SH-SY5Y (cell line): ENCODE results near the gene CLK2.

ENCODE experiments used
- GATA2 ChIP-seq: IDR thresholded peaks from 2 replicates; pipeline ENCODE4 v1.6.1; 2011; ENCODE audit warnings: mild to moderate bottlenecking, low read depth, low read length
- GATA3 ChIP-seq: IDR thresholded peaks from 2 replicates; pipeline ENCODE4 v1.6.1; 2011; ENCODE audit warnings: low read depth, mild to moderate bottlenecking, low read length, moderate library complexity

The CLK2 gene

DNA sequence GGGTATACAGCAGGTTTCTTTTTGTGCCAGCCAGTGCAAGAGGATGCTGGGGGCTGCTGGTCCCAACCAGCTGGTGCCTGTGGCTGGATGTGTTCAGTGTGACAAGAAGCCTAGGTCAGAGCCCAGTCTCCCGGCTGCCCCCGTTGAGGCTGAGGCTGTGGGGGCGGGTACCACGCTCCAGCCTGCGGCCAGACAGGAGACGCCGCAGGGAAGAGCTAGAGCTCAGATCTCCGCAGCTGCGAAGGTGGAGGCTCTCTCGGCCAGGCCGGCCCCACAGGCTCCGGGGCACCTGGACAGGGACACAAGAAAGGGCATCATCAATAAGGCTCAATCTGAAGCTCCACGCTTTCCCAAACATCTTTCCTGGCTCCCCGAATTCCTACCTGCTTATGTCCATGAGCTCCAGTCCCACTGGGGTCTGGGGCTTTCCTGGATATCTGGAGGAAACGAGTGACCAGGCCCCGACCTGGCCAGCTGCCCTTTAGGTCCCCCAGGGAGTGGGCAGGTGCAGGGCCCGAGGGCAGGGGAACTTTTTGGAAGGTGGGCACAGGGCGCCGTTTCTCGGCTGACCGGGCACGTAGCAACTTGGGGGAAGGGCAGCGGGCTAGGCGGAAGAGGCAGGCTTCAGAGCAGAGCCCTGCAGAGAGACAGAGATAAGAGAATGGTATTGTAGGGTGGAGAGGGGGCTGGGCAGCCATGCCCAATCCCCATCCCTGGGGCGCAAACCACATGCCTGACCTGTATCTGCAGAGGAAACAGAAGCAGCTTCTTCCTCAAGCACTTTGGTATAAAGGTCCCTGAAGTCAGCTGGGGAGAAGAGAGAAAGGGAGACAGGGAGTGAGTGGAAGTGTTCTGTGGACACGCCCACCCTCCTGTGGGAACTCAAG, 25.4 kb downstream of the CLK2 start:
- TF ChIP-seq GATA3: no peak
- no peak for TF ChIP-seq GATA2

DNA sequence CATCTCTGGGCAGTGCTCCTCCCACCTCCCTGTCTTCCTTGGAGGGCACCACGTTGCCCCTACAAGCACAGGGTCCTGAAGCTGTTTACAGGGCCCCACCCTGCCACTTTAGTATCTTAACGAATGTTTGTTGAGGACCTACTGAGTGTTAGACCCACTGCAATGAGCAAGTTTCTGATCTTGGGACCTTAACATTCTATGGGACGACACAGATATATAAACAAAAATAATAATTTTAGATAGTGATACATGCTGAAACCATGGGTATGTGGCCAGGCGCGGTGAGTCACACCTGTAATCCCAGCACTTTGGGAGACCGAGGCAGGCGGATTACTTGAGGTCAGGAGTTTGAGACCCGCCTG, 28.2 kb downstream of the CLK2 start:
- TF ChIP-seq GATA2 (no peak), GATA3 (no peak)

DNA sequence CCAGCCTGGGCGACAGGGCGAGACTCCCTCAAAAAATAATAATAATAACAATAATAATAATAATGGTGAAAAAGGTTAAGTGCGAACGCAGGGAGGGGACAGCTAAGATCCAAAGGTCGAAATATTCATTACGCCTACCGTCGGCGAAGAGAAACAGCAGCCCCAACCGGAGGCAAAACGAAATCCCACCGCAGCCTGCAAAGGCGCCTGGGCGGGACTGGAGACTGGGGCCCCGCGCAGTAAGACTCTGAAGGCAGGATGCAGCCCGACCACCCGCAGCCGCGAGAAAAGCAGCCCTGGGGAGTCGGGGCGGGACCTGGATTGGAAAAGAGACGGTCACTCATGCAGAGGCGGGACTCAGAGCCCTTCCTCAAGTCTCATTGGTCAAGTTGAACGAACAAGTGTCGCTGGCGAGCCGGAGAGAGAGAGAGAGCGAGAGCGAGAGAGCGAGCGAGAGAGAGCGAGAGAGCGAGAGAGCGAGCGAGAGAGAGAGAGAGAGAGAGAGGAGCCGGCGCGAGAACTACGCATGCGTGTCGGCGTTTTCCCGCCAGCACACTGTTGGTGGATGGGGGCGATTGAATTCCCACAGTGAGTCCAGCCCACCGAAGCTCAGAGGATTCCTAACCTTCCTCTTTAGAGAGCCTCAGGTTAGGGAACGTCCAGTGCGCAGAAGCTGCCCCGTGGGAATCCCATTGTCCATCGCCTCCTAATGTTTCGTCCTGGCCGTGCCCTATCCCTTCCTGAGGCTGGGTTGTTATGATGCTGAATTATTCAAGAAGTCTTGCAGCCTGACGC, 28.7 kb downstream of the CLK2 start:
- TF ChIP-seq GATA3 (no peak), GATA2 (peak; percentile 63; the same call in 1 of the 2 replicates)

DNA sequence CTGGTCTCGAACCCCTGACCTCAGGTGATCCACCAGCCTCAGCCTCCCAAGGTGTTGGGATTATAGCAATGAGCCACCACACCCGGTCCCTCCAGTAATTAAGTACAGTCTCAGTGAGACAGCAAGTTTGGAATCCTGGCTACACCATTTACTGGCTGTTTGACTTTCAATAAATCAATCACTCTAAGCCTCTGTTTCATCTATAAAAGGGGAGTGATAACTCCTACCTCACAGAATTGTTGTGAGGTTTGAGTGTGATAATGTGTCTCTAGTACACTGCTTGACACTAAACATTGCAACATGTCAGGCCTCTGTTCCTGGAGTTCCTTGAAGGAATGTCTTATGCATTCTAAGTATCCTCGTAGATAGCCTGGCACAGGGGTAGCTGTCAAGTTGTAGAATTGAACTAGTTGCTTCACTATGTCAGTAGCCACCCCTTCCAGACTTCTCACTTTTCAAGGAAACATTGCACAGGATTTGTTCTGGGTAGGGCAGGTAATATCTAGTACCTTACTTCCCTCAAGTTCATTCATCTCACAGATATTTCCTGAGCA, 30.4 kb downstream of the CLK2 start:
- TF ChIP-seq GATA2 (no peak), GATA3 (no peak)

DNA sequence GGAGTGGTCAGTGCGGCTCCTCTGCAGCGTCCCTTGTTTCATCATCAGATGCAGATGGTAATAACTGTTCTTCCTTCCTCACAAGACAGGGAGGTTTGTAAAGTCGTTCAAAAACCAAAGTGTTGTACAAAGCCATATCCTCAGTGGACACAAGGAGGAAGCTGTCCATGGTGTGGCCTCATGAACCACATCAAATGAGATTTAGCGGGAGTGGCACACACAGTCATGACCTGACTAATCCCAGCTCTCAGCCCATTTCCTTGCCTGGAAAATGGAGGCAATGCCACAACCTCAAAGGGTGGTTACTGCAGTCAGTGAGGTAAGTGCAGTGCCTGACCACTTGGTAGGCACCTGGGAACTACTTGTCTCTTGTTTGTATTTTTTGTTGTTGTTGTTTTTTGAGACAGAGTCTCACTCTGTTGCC, 31.5 kb downstream of the CLK2 start:
- TF ChIP-seq GATA2 (no peak), GATA3 (no peak)

DNA sequence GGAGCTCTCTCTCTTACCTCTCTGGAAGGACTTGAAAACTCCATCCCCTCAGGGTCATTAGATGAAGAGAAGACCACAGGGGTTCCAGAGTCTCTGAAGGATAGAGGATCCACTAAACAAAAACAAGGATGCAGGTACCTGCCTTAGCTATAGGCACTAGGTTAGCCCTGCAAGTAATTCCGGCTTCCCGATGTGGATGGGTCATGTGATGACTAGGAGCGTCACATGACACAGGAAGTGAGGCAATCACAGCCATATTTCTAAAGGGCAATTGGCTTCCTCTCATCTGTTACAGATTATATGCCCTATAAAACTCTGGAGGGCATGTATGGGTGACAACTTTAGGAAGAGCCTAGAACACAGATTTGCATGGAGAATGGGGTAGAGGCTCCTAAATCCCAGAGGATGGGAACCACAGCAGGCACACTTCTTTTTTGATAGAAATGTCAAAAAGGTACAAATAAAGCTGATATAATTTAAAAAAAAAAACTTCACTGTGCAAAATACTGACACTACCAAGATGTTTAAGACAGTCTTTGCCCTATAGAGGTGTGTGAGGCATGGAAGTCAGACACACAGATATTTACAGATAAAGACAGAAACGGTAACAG, 32.1 kb downstream of the CLK2 start:
- TF ChIP-seq GATA2: no peak
- no peak for TF ChIP-seq GATA3

DNA sequence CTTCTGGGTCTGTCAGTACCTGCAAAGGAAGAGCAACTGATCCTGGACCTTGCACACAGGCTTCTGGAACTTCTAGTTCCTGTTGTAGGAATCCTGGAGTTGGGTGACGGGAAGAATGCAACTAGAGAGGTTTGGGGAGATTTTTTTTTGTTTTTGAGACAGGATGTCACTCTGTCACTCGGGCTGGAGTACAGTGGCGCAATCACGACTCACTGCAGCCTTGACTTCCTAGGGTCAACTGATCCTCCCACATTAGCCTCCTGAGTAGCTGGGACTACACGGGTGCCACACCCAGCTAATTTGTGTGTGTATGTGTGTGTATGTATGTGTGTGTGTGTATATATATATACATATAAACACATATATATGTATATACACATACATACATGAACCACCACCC, 36.9 kb downstream of the CLK2 start:
- TF ChIP-seq GATA2 (no peak), GATA3 (no peak)

DNA sequence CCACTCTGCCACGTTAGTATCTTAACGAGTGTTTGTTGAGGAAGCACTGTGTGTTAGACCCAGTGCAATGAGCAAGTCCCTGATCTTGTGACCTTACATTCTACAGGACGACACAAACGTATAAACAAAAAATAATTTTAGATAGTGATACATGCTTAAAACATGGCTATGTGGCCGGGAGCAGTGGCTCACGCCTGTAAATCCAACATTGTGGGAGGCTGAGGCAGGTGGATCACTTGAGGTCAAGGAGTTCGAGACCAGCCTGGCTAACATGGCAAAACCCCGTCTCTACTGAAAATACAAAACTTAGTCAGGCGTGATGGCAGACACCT, 45.2 kb downstream of the CLK2 start:
- TF ChIP-seq GATA3 (no peak), GATA2 (no peak)

DNA sequence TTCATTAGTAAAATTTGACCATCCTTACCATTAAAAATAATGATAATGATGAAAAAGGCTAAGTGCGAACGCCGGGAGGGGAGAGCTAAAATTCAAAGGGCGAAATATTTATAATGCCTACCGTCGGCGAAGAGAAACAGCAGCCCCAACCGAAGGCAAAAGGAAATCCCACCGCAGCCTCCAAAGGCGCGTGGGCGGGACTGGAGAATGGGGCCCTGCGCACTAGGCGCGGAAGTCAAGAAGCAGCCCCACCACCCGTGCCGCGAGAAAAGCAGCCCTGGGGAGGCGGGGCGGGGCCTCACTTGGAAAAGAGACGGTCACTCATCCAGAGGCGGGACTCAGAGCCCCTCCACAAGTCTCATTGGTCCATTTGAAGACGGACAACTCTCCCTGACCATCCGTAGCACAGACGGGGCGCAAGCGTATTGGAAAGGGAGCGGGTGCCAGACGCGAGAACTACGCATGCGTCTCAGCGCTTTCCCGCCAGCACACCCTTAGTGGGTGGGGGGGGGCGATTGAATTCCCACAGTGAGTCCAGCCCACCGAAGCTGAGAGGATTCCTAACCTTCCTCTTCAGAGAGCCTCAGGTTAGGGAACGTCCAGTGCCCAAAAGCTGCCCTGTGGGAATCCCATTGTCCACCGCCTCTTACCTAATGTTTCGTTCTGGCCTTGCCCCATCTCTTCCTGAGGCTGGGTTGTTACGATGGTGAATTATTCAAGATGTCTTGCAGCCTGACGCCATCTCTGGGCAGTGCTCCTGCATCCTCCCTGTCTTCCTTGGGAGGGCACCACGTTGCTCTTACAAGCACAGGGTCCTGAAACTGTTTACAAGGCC, 45.8 kb downstream of the CLK2 start:
- TF ChIP-seq GATA2: no peak
- TF ChIP-seq GATA3: no peak

DNA sequence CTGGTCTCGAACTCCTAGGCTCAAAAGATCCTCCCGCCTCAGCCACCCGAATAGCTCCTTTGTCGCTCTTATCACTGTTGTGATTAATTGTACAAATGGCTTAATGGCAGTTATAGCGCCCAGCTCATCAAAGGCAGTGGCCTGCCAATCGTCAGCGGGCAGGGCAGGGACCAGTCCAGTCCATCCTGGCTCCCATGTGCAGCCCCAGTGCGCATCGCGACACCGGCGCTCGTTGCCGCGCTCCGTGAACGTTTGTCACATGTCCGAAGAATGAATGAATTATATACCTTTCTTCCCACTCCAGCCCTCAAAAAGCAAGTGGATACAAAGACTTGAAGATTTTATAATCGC, 46.4 kb downstream of the CLK2 start:
- no peak for TF ChIP-seq GATA2
- no peak for TF ChIP-seq GATA3

DNA sequence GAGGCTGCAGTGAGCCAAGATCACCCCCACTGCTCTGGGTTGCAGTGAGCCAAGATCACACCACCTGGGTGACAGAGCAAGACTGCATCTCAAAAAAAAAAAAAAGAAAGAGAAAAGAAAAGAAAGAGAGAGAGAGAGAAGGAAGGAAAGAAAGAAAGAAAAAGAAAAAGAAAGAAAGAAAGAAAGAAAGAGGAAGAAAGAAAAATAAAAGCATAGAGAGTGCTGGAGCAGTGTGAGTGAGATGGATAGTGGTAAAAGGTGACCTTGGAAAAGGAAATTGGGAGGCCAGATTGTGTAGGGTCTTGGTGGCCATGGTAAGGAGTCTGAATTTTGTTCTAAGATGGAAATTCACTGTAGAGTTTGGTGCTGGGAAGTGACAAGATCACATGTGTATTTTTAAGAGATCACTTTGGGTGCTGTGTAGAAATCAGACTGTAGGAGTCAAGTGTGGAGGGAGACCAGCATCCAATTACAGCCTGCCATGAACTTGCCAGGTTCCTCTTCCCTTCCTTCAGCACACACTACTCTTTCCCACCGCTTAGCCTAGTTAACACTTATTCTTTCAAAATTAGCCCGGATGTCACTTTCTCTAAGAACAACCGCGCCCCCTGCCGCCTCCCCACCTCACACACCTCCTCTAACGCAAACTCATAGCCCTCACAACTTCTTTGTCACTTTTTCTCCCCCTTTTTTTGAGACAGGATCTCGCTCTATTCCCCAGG, 47.0 kb downstream of the CLK2 start:
- TF ChIP-seq GATA2: no peak
- TF ChIP-seq GATA3: no peak

DNA sequence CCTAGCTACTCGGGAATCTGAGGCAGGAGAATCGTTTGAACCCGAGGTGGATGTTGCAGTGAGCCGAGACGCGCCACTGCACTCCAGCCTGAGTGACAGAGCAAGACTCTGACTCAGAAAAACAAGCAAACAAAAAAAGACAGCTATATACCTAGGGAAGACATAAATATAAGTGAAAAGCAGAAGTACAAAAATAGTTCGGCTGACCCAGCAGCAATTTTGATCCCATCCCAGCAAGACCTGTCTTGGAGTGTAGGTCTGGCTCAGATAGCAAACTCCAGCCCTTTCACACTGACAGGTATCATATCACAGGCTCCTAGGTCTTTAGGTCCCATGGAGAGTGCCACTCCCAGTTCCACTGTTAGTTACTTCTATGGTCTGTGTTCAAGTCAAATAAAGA, 50.3 kb downstream of the CLK2 start:
- no peak for TF ChIP-seq GATA2

DNA sequence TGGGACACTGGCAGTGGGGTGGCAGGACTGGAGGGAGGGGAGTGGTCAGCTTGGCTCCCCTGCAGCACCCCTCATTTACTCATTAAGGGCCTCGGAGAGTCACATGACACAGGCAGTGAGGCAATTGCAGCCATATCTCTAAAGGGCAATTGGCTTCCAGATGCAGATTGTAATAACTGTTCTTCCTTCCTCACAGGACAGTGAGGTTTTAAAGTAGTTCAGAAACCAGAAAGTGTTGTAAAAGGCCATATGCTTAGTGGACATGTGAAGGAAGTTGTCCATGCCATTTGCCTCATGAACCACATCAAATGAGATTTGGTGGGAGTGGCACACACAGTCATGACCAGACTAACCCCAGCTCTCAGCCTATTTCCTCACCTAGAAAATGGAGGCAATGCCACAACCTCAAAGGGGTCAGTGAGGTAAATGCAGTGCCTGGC, 53.7 kb downstream of the CLK2 start:
- no peak for TF ChIP-seq GATA3
- TF ChIP-seq GATA2: no peak
